Mesothelial cell of epicardium (in vitro differentiated cells): ENCODE measurements around the gene KLHL18. TPM values are rescaled to one million over a fixed set of nuclear protein-coding genes. Genes with fewer than 3 reads are reported as not detected.

ENCODE experiments used
- DNase-seq, 2 experiments: peaks; one replicate each; pipeline ENCODE4 v3.0.0; 2021; ENCODE audit warnings: low spot score in 2 of 2; ENCODE audit not compliant: unreplicated experiment in 2 of 2
- H3K27ac Mint-ChIP-seq: 2 replicates; pipeline ENCODE4 v1.8.0; 2021; ENCODE audit warnings: mixed read lengths
- H3K27me3 Mint-ChIP-seq: 2 replicates; pipeline ENCODE4 v1.8.0; 2021; ENCODE audit warnings: low read depth, mixed read lengths
- H3K36me3 Mint-ChIP-seq: 2 replicates; pipeline ENCODE4 v1.8.0; 2021; ENCODE audit warnings: mixed read lengths
- H3K4me1 Mint-ChIP-seq: 2 replicates; pipeline ENCODE4 v1.8.0; 2021; ENCODE audit warnings: mixed read lengths
- H3K4me3 Mint-ChIP-seq: 2 replicates; pipeline ENCODE4 v1.8.0; 2021; ENCODE audit warnings: mild to moderate bottlenecking, moderate library complexity, mixed read lengths
- H3K9me3 Mint-ChIP-seq: 2 replicates; pipeline ENCODE4 v1.8.0; 2021; ENCODE audit warnings: mixed read lengths
- CTCF ChIP-seq: fragments of 200-600 bp; sonication (generic); IDR thresholded peaks from one replicate; pipeline ENCODE4 v1.5.0; 2021; ENCODE audit warnings: antibody characterized with exemption; ENCODE audit not compliant: unreplicated experiment
- total RNA-seq: library from RNA; stranded (reverse); gene quantifications from 3 replicates; pipeline ENCODE4 v1.2.1, GENCODE V29; 2021

The KLHL18 gene
- total RNA-seq, 1 donor from 2014 or later = 21.9 TPM

DNA sequence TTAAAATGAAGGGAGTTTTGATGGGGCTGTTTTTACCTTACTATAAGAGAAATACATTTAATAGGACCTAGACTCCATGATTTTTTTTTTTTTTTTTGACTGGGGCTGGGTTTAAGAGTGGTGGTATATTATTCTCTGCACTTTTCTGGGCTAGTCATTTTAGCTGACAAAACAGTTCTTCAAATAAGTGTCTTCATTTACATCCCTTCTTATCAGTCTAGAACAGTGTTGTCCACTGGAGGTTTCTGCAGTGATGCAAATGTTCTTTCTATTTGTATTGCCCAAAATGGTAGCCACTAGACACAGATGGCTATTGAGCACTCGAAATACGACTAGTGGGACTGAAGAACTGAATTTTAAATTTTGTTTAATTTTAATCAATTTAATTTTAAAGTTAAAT is 37.2 kb downstream of the KLHL18 start:
- no peak overlapping the region for H3K4me3 Mint-ChIP-seq
- peaks cover 12% of the 10 kb centered on the region for H3K36me3 Mint-ChIP-seq
- no peaks in the 10 kb centered on the region for H3K9me3 Mint-ChIP-seq
- H3K27ac Mint-ChIP-seq = no peak overlapping the region
- H3K27me3 Mint-ChIP-seq = no peaks in the 10 kb centered on the region
- H3K4me1 Mint-ChIP-seq = peaks cover 6% of the 10 kb centered on the region
- DNase-seq = no peak
- no peak for TF ChIP-seq CTCF

DNA sequence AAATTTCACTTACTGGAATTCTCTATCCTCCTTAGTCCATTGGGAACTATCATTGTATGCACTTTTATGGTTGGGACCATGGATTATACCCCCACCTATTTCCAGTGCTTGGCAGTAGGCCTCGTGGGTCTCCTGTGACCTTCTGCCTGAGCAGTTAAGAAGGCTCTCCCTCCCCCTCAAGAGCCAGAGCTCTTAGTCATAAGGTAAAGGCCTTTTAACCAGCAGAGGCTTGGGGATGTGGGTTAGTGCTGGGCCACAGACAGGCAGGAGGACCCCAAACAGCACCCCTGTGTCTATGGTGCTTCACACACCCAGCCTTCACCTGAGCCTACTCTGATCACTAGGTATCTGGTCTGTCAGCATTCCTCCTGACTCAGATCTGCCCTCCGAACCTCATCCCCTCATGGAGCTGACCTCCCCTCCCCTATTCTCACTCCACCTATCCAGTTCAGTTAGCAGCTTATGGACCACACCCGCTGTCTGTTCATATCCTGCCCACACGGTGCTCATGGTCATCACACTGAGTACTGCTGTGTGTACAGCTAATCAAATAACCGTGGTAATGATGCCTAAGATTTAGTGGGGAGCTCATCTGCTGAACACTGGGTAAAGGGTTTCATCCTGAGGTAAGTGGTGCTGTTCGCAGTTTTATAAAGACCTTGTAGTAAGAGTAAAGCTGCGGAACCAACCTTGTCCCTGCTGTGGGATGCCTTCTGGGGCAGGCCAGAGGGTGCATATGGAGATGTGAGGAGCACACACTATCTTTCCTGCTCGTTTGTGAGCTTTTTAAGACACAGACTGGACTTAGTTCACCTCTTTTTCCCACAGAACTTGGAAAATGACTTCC is 40.9 kb downstream of the KLHL18 start:
- Mint-ChIP-seq H3K27ac (no peak overlapping the region), H3K27me3 (no peaks in the 10 kb centered on the region), H3K4me3 (no peak overlapping the region), H3K9me3 (no peaks in the 10 kb centered on the region), H3K4me1 (no peaks in the 10 kb centered on the region), H3K36me3 (peaks cover 19% of the 10 kb centered on the region)
- no peak for DNase-seq
- TF ChIP-seq CTCF = no peak

- no peaks in the 10 kb centered on the region for H3K27me3 Mint-ChIP-seq
- H3K9me3 Mint-ChIP-seq = no peaks in the 10 kb centered on the region
- H3K27ac Mint-ChIP-seq = no peak overlapping the region
- H3K36me3 Mint-ChIP-seq = peaks cover 20% of the 10 kb centered on the region
- peak; percentile 27 to 61 for DNase-seq
- H3K4me3 Mint-ChIP-seq = no peak overlapping the region
- H3K4me1 Mint-ChIP-seq = no peaks in the 10 kb centered on the region
- peak; percentile 63 for TF ChIP-seq CTCF
Measured at GRCh38 chr3:47324278-47324865, 41.6 kb downstream of the KLHL18 start.

- no peaks in the 10 kb centered on the region for H3K27me3 Mint-ChIP-seq
- H3K4me1 Mint-ChIP-seq = no peaks in the 10 kb centered on the region
- no peak for TF ChIP-seq CTCF
- no peak overlapping the region for H3K4me3 Mint-ChIP-seq
- no peaks in the 10 kb centered on the region for H3K9me3 Mint-ChIP-seq
- peaks cover 31% of the 10 kb centered on the region for H3K36me3 Mint-ChIP-seq
- DNase-seq = no peak
- H3K27ac Mint-ChIP-seq = no peak overlapping the region
Measured at GRCh38 chr3:47333907-47334306, 51.2 kb downstream of the KLHL18 start.

DNA sequence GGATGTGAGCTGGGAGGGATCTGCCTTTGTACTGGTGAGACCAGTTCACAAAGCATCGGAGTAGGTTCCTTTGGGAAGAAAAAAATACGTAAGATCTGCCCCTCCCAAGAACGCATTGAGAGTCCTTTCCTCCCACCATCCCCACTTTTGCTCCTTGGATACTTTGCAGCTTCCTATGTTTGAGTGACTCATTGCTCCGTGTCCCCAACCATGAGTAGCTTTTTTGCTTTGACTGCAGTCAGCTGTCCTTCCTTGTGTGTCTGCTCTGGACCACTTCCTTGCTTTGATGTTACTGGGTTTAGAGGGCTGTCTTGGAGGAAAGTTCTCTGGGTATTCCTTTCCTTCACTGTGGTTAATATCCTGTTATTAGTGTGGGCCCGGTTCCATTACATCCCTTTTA is 54.9 kb downstream of the KLHL18 start:
- DNase-seq = no peak
- no peaks in the 10 kb centered on the region for H3K27me3 Mint-ChIP-seq
- no peaks in the 10 kb centered on the region for H3K9me3 Mint-ChIP-seq
- no peak overlapping the region for H3K27ac Mint-ChIP-seq
- no peak for TF ChIP-seq CTCF
- H3K4me3 Mint-ChIP-seq = no peak overlapping the region
- no peaks in the 10 kb centered on the region for H3K4me1 Mint-ChIP-seq
- peaks cover 30% of the 10 kb centered on the region for H3K36me3 Mint-ChIP-seq
